ENCODE measurements around the gene GRID1. TPM values are rescaled to one million over a fixed set of nuclear protein-coding genes. Genes with fewer than 3 reads are reported as not detected.

Gene GRID1
- total RNA-seq, 1 experiment from 2014 or later = not detected

DNA sequence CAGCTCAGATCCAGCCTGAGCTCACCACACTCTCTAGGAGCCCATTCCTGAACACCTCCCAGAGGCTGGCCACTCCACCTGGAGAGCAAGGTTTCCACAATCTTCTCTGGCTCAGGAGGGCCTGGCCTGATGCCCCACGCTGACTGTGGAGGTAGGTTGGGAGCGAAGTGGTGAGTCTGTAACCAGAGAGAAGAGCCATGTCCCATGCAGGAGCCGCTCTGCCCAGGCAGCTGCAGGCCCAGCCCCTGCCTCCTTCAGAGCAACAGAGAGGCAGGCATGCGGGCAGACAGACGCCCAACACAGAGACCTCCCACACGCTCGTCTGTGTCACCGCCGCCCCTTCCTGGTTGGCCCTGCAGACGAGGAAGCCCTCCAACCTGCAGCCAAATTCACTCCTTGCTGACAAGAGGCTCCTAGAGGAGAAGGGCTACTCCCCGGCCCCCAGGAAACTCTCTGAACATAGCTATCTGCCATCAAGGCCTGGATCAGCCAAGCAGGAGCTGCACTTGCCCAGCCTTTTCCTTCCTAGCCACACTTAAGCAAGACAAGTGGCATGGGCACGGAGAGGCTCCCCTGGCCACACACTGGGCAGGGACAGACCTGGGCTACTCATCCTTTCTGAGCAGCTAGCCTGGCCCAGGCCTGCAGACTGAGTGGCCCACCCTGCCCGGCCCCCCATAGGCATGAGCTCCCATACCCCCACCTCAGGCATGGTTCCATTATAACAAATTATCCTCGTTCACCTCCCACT, 101.9 kb downstream of the GRID1 start:
- BruUV-seq (replicated peaks) = no TSS peak
- Histone ChIP-seq H3K36me3 (ENCODE audit: low read depth) (no peaks in the 10 kb centered on the region), H3K27ac (no peak overlapping the region), H3K79me2 (ENCODE audit: low read depth) (no peaks in the 10 kb centered on the region), H3K4me1 (replicated peaks; ENCODE audit: insufficient read depth) (no peaks in the 10 kb centered on the region), H3K27me3 (ENCODE audit: insufficient read depth, low read depth) (peaks cover 6% of the 10 kb centered on the region; the same call in 1 of the 2 replicates), H3K4me2 (no peak overlapping the region), H3K9me3 (ENCODE audit: insufficient read depth, low read depth) (no peaks in the 10 kb centered on the region), H3K9me2 (ENCODE audit: insufficient read depth) (no peaks in the 10 kb centered on the region), H3F3A (ENCODE audit: insufficient read depth, low read depth) (no peaks in the 10 kb centered on the region), H3K4me3 (no peak overlapping the region), H4K20me1 (ENCODE audit: insufficient read depth) (no peaks in the 10 kb centered on the region), H2AFZ (no peak overlapping the region)
- POLR2A ChIA-PET (ENCODE audit: unreplicated experiment) = no interaction called here
- TF ChIP-seq CTCF (conservative IDR thresholded peaks at IDR 0.05) (no peak), EZH2 (IDR thresholded peaks at IDR 0.05; ENCODE audit: low read depth) (no peak)
- CTCF ChIA-PET = no interaction called here
- intact Hi-C loops (cut with micrococcal nuclease; ENCODE audit: unreplicated experiment) = loop anchor here (5.0 kb wide), 1 partner anchor 98 kb away; no protein-coding TSS in a partner anchor
- DNase-seq = no peak

- POLR2A ChIA-PET (ENCODE audit: unreplicated experiment) = no interaction called here
- Histone ChIP-seq H3F3A (ENCODE audit: insufficient read depth, low read depth) (no peaks in the 10 kb centered on the region), H3K36me3 (ENCODE audit: low read depth) (no peaks in the 10 kb centered on the region), H3K4me1 (replicated peaks; ENCODE audit: insufficient read depth) (no peaks in the 10 kb centered on the region), H3K27me3 (ENCODE audit: insufficient read depth, low read depth) (peaks cover 6% of the 10 kb centered on the region; the same call in 1 of the 2 replicates), H2AFZ (no peak overlapping the region), H4K20me1 (ENCODE audit: insufficient read depth) (no peaks in the 10 kb centered on the region), H3K4me3 (no peak overlapping the region), H3K27ac (no peak overlapping the region), H3K9me3 (ENCODE audit: insufficient read depth, low read depth) (no peaks in the 10 kb centered on the region), H3K4me2 (no peak overlapping the region), H3K79me2 (ENCODE audit: low read depth) (no peaks in the 10 kb centered on the region), H3K9me2 (ENCODE audit: insufficient read depth) (no peaks in the 10 kb centered on the region)
- CTCF ChIA-PET = no interaction called here
- intact Hi-C loops (cut with micrococcal nuclease; ENCODE audit: unreplicated experiment) = loop anchor here (5.0 kb wide), 1 partner anchor 98 kb away; no protein-coding TSS in a partner anchor
- TF ChIP-seq EZH2 (IDR thresholded peaks at IDR 0.05; ENCODE audit: low read depth) = no peak
- TF ChIP-seq CTCF (conservative IDR thresholded peaks at IDR 0.05) = no peak
- BruUV-seq (replicated peaks) = no TSS peak
- no peak for DNase-seq
These were observed 102.7 kb downstream of the GRID1 start for GRCh38 chr10:86263907-86264306.

GRCh38 chr10:86263209-86263608, 103.4 kb downstream of the GRID1 start:
- no peaks in the 10 kb centered on the region for H3K9me2 ChIP-seq (ENCODE audit: insufficient read depth)
- no peak for DNase-seq
- H3K9me3 ChIP-seq (ENCODE audit: insufficient read depth, low read depth) = no peaks in the 10 kb centered on the region
- peaks cover 6% of the 10 kb centered on the region; the same call in 1 of the 2 replicates for H3K27me3 ChIP-seq (ENCODE audit: insufficient read depth, low read depth)
- POLR2A ChIA-PET (ENCODE audit: unreplicated experiment) = no interaction called here
- intact Hi-C loops (cut with micrococcal nuclease; ENCODE audit: unreplicated experiment) = loop anchor here (5.0 kb wide), 1 partner anchor 99 kb away; no protein-coding TSS in a partner anchor
- H3K4me2 ChIP-seq = no peak overlapping the region
- H2AFZ ChIP-seq = no peak overlapping the region
- no peaks in the 10 kb centered on the region for H3F3A ChIP-seq (ENCODE audit: insufficient read depth, low read depth)
- no peak overlapping the region for H3K27ac ChIP-seq
- no TSS peak for BruUV-seq (replicated peaks)
- no peak for TF ChIP-seq CTCF (conservative IDR thresholded peaks at IDR 0.05)
- no peak overlapping the region for H3K4me3 ChIP-seq
- no peaks in the 10 kb centered on the region for H4K20me1 ChIP-seq (ENCODE audit: insufficient read depth)
- no peaks in the 10 kb centered on the region for H3K36me3 ChIP-seq (ENCODE audit: low read depth)
- no peaks in the 10 kb centered on the region for H3K4me1 ChIP-seq (replicated peaks; ENCODE audit: insufficient read depth)
- H3K79me2 ChIP-seq (ENCODE audit: low read depth) = no peaks in the 10 kb centered on the region
- CTCF ChIA-PET = no interaction called here
